ENCODE data around the gene FRAS1.

DNA sequence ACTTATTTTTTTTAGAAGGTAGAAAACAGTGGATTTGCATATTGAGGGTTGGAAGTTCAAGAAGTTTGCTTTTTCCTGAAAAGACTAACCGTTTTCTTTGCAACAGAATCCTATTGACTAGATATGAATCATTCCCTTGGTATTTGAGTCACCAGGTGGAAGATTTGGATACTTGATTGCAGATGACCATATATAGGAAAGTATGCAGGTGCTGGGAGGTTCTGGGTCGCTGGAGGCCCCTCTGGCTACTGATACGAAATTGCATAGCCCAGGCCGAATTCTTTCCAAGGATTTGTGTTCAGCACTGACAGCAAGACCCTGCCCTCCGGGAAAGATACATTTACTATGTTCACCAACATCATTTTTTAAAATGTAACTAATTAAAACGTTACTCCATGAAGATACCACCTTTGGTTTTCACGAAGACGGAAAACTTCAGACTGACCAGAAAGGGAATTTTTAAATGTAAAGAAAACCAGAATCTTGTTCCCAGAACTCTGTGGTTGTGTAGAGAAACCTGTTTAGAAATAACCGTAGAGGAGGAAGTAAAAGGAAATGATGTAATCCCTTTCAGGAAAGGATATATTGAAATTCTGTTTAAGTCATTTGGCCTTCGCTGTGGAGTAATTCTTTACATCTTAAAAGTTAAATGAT is 495.4 kb downstream of the FRAS1 start:
- TF ChIP-seq, protein P1, sequence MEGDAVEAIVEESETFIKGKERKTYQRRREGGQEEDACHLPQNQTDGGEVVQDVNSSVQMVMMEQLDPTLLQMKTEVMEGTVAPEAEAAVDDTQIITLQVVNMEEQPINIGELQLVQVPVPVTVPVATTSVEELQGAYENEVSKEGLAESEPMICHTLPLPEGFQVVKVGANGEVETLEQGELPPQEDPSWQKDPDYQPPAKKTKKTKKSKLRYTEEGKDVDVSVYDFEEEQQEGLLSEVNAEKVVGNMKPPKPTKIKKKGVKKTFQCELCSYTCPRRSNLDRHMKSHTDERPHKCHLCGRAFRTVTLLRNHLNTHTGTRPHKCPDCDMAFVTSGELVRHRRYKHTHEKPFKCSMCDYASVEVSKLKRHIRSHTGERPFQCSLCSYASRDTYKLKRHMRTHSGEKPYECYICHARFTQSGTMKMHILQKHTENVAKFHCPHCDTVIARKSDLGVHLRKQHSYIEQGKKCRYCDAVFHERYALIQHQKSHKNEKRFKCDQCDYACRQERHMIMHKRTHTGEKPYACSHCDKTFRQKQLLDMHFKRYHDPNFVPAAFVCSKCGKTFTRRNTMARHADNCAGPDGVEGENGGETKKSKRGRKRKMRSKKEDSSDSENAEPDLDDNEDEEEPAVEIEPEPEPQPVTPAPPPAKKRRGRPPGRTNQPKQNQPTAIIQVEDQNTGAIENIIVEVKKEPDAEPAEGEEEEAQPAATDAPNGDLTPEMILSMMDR (IDR thresholded peaks at IDR 0.05): no peak
- TF ChIP-seq EP300 (IDR thresholded peaks at IDR 0.05): no peak

Data from ovary (tissue), 3 donors.